Osteocyte (in vitro differentiated cells): Measurements from ENCODE around the gene KRT15. TPM values are rescaled to one million over a fixed set of nuclear protein-coding genes. Genes with fewer than 3 reads are reported as not detected.

Experiments used
- DNase-seq: peaks from one replicate; pipeline ENCODE4 v3.0.0; 2021; ENCODE audit warnings: mixed read lengths; ENCODE audit not compliant: unreplicated experiment; ENCODE audit errors: extremely low spot score
- H3K27ac Mint-ChIP-seq: one replicate; pipeline ENCODE4 v1.8.0; 2021; ENCODE audit warnings: mild to moderate bottlenecking, mixed read lengths; ENCODE audit not compliant: unreplicated experiment
- H3K27me3 Mint-ChIP-seq: one replicate; pipeline ENCODE4 v1.8.0; 2021; ENCODE audit warnings: mixed read lengths; ENCODE audit not compliant: unreplicated experiment
- H3K36me3 Mint-ChIP-seq: one replicate; pipeline ENCODE4 v1.8.0; 2021; ENCODE audit warnings: mixed read lengths; ENCODE audit not compliant: unreplicated experiment
- H3K4me1 Mint-ChIP-seq: one replicate; pipeline ENCODE4 v1.8.0; 2021; ENCODE audit warnings: mixed read lengths; ENCODE audit not compliant: unreplicated experiment
- H3K4me3 Mint-ChIP-seq: one replicate; pipeline ENCODE4 v1.8.0; 2021; ENCODE audit warnings: mild to moderate bottlenecking, moderate library complexity, mixed read lengths; ENCODE audit not compliant: unreplicated experiment
- H3K9me3 Mint-ChIP-seq: one replicate; pipeline ENCODE4 v1.8.0; 2021; ENCODE audit warnings: mixed read lengths; ENCODE audit not compliant: unreplicated experiment
- CTCF ChIP-seq: fragments of 200-600 bp; sonication (generic); IDR thresholded peaks from 2 replicates; pipeline ENCODE4 v1.5.0; 2021; ENCODE audit warnings: antibody characterized with exemption, mild to moderate bottlenecking, moderate library complexity
- total RNA-seq: library from RNA; stranded (reverse); gene quantifications from 2 replicates; pipeline ENCODE4 v1.2.1, GENCODE V29; 2021

Gene KRT15
- total RNA-seq, 1 donor from 2014 or later, result not detected

GRCh38 chr17:41496803-41497484, 21.7 kb downstream of the KRT15 start:
- DNase-seq, result no peak
- peak; percentile 59 for TF ChIP-seq CTCF
- no peak overlapping the region for H3K4me3 Mint-ChIP-seq
- H3K27me3 Mint-ChIP-seq, result no peaks in the 10 kb centered on the region
- H3K36me3 Mint-ChIP-seq, result no peaks in the 10 kb centered on the region
- H3K9me3 Mint-ChIP-seq, result no peaks in the 10 kb centered on the region
- H3K27ac Mint-ChIP-seq, result no peak overlapping the region
- peaks cover 25% of the 10 kb centered on the region for H3K4me1 Mint-ChIP-seq

- Mint-ChIP-seq H3K27ac (no peak overlapping the region), H3K9me3 (no peaks in the 10 kb centered on the region), H3K36me3 (no peaks in the 10 kb centered on the region), H3K4me3 (no peak overlapping the region), H3K27me3 (no peaks in the 10 kb centered on the region), H3K4me1 (peaks cover 22% of the 10 kb centered on the region)
- DNase-seq, result no peak
- no peak for TF ChIP-seq CTCF
Measured at GRCh38 chr17:41494524-41494923, 24.2 kb downstream of the KRT15 start.

GRCh38 chr17:41492771-41493170, 25.9 kb downstream of the KRT15 start:
- H3K4me1 Mint-ChIP-seq, result peaks cover 22% of the 10 kb centered on the region
- peak overlapping the region; percentile 10 for H3K27ac Mint-ChIP-seq
- no peaks in the 10 kb centered on the region for H3K36me3 Mint-ChIP-seq
- no peak for DNase-seq
- H3K4me3 Mint-ChIP-seq, result no peak overlapping the region
- H3K27me3 Mint-ChIP-seq, result no peaks in the 10 kb centered on the region
- H3K9me3 Mint-ChIP-seq, result no peaks in the 10 kb centered on the region
- no peak for TF ChIP-seq CTCF

GRCh38 chr17:41492351-41492750, 26.3 kb downstream of the KRT15 start:
- peaks cover 22% of the 10 kb centered on the region for H3K4me1 Mint-ChIP-seq
- DNase-seq, result no peak
- H3K9me3 Mint-ChIP-seq, result no peaks in the 10 kb centered on the region
- H3K36me3 Mint-ChIP-seq, result no peaks in the 10 kb centered on the region
- peak overlapping the region; percentile 53 for H3K27ac Mint-ChIP-seq
- H3K4me3 Mint-ChIP-seq, result no peak overlapping the region
- H3K27me3 Mint-ChIP-seq, result no peaks in the 10 kb centered on the region
- no peak for TF ChIP-seq CTCF

- peaks cover 21% of the 10 kb centered on the region for H3K4me1 Mint-ChIP-seq
- H3K9me3 Mint-ChIP-seq, result no peaks in the 10 kb centered on the region
- no peak overlapping the region for H3K4me3 Mint-ChIP-seq
- no peak overlapping the region for H3K27ac Mint-ChIP-seq
- H3K27me3 Mint-ChIP-seq, result no peaks in the 10 kb centered on the region
- H3K36me3 Mint-ChIP-seq, result no peaks in the 10 kb centered on the region
- DNase-seq, result no peak
- no peak for TF ChIP-seq CTCF
Measured at GRCh38 chr17:41491476-41491875, 27.2 kb downstream of the KRT15 start.
